ENCODE results near the gene CELF2. TPM values are rescaled to one million over a fixed set of nuclear protein-coding genes. Genes with fewer than 3 reads are reported as not detected.
A peak's percentile ranks its signal among the peaks of the same experiment; 100 is the strongest.

Gene CELF2
- polyA plus RNA-seq, 1 donor from 2014 or later: 55.5 TPM

DNA sequence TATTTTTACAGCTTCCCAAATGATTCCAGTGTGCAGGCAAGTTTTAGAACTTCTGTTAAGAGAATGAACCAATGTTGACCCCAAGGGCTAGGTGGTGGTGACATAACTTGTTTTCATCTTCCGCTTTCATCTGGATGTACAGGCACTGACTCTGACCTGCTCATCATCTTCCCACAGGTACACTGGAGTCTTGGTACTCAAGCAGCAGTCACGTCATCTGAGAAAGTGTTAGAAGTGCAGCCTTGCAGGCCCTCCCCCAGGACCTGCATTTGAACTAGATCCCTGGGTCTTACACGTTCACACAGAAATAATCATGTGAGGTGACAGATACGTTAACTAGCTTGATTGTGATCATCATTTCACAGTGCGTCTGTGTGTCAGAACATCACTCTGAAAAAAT, 212.2 kb downstream of the CELF2 start:
- peaks cover 3% of the 10 kb centered on the region for H3F3A ChIP-seq (ENCODE audit: insufficient read depth, low read length, poor library complexity, severe bottlenecking)
- peak overlapping the region; percentile 65 for H3K27ac ChIP-seq (ENCODE audit: low read length)
- no peaks in the 10 kb centered on the region for H3K9me3 ChIP-seq (ENCODE audit: low read length)
- peaks cover 3% of the 10 kb centered on the region for H3K36me3 ChIP-seq (ENCODE audit: insufficient read depth, low read length)
- TF ChIP-seq TAF1 (IDR thresholded peaks at IDR 0.05; ENCODE audit: low read depth) (no peak), MXI1 (conservative IDR thresholded peaks at IDR 0.05; ENCODE audit: poor library complexity, severe bottlenecking) (no peak), EZH2 (IDR thresholded peaks at IDR 0.05; ENCODE audit: borderline replicate concordance, insufficient read depth, low read length, poor library complexity, severe bottlenecking) (no peak)
- no peaks in the 10 kb centered on the region for H3K9me2 ChIP-seq (ENCODE audit: insufficient read depth, low read length)
- no peaks in the 10 kb centered on the region for H3K27me3 ChIP-seq (ENCODE audit: insufficient read depth, low read depth, low read length)
- H3K9ac ChIP-seq (ENCODE audit: low read length): no peak overlapping the region
- H3K79me2 ChIP-seq (replicated peaks; ENCODE audit: insufficient read depth, low read length): peaks cover 3% of the 10 kb centered on the region
- peak overlapping the region; percentile 55 for H3K4me3 ChIP-seq (ENCODE audit: low read length)
- no peak overlapping the region for H3K4me2 ChIP-seq (ENCODE audit: low read length)
- no peak overlapping the region for H2AFZ ChIP-seq (ENCODE audit: low read depth, low read length)
- no peaks in the 10 kb centered on the region for H4K20me1 ChIP-seq (ENCODE audit: insufficient read depth)

DNA sequence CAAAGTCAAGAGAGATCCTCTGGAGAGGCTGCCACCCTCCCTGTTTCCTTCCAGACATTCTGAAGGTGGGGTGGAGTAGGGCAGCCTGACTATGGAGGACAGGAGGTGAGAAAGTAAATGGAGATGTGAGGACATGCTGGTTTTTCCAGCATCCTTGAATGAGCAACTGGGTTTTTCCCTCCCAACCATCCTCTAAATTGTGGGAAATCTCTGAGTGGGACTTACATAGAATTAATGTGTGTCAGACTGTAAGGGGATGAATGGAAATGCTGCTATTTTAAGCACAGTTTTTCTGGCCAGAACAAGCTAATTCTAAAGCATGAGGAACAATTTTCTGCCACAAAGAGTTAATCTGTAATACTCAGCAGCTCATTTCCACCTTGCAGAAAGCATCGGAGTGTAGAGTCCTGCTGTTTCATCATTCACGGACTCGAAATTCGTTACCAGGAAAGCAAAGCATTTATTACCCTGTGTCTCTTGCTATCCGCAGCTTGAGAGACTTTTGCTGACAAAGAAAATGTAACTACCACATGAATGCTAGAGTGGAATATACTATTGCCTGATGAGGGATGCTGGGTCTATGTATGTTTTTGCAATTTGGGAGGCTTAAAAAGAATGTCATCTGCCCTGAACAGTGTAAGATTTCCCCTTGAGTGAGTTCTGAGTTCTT, 213.0 kb downstream of the CELF2 start:
- peaks cover 3% of the 10 kb centered on the region for H3F3A ChIP-seq (ENCODE audit: insufficient read depth, low read length, poor library complexity, severe bottlenecking)
- H3K9me2 ChIP-seq (ENCODE audit: insufficient read depth, low read length): no peaks in the 10 kb centered on the region
- H2AFZ ChIP-seq (ENCODE audit: low read depth, low read length): no peak overlapping the region
- peak overlapping the region; percentile 44 for H3K9ac ChIP-seq (ENCODE audit: low read length)
- TF ChIP-seq RAD21 (conservative IDR thresholded peaks at IDR 0.05) (peak; percentile 32), SMC3 (conservative IDR thresholded peaks at IDR 0.05; ENCODE audit: poor library complexity) (peak; percentile 29), POLR2AphosphoS5 (IDR thresholded peaks at IDR 0.05) (peak; percentile 66)
- TF ChIP-seq, protein P1, sequence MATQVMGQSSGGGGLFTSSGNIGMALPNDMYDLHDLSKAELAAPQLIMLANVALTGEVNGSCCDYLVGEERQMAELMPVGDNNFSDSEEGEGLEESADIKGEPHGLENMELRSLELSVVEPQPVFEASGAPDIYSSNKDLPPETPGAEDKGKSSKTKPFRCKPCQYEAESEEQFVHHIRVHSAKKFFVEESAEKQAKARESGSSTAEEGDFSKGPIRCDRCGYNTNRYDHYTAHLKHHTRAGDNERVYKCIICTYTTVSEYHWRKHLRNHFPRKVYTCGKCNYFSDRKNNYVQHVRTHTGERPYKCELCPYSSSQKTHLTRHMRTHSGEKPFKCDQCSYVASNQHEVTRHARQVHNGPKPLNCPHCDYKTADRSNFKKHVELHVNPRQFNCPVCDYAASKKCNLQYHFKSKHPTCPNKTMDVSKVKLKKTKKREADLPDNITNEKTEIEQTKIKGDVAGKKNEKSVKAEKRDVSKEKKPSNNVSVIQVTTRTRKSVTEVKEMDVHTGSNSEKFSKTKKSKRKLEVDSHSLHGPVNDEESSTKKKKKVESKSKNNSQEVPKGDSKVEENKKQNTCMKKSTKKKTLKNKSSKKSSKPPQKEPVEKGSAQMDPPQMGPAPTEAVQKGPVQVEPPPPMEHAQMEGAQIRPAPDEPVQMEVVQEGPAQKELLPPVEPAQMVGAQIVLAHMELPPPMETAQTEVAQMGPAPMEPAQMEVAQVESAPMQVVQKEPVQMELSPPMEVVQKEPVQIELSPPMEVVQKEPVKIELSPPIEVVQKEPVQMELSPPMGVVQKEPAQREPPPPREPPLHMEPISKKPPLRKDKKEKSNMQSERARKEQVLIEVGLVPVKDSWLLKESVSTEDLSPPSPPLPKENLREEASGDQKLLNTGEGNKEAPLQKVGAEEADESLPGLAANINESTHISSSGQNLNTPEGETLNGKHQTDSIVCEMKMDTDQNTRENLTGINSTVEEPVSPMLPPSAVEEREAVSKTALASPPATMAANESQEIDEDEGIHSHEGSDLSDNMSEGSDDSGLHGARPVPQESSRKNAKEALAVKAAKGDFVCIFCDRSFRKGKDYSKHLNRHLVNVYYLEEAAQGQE (IDR thresholded peaks at IDR 0.05; ENCODE audit: borderline replicate concordance): peak; percentile 83
- TF ChIP-seq, protein P2, sequence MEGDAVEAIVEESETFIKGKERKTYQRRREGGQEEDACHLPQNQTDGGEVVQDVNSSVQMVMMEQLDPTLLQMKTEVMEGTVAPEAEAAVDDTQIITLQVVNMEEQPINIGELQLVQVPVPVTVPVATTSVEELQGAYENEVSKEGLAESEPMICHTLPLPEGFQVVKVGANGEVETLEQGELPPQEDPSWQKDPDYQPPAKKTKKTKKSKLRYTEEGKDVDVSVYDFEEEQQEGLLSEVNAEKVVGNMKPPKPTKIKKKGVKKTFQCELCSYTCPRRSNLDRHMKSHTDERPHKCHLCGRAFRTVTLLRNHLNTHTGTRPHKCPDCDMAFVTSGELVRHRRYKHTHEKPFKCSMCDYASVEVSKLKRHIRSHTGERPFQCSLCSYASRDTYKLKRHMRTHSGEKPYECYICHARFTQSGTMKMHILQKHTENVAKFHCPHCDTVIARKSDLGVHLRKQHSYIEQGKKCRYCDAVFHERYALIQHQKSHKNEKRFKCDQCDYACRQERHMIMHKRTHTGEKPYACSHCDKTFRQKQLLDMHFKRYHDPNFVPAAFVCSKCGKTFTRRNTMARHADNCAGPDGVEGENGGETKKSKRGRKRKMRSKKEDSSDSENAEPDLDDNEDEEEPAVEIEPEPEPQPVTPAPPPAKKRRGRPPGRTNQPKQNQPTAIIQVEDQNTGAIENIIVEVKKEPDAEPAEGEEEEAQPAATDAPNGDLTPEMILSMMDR (IDR thresholded peaks at IDR 0.05; ENCODE audit: poor library complexity, severe bottlenecking): no peak
- no peaks in the 10 kb centered on the region for H3K27me3 ChIP-seq (ENCODE audit: insufficient read depth, low read depth, low read length)
- peak overlapping the region; percentile 43 for H3K4me2 ChIP-seq (ENCODE audit: low read length)
- peak overlapping the region; percentile 55 for H3K4me3 ChIP-seq (ENCODE audit: low read length)
- no peaks in the 10 kb centered on the region for H4K20me1 ChIP-seq (ENCODE audit: insufficient read depth)
- H3K9me3 ChIP-seq (ENCODE audit: low read length): no peaks in the 10 kb centered on the region
- H3K36me3 ChIP-seq (ENCODE audit: insufficient read depth, low read length): peaks cover 3% of the 10 kb centered on the region
- H3K27ac ChIP-seq (ENCODE audit: low read length): peak overlapping the region; percentile 65
- peaks cover 3% of the 10 kb centered on the region for H3K79me2 ChIP-seq (replicated peaks; ENCODE audit: insufficient read depth, low read length)

DNA sequence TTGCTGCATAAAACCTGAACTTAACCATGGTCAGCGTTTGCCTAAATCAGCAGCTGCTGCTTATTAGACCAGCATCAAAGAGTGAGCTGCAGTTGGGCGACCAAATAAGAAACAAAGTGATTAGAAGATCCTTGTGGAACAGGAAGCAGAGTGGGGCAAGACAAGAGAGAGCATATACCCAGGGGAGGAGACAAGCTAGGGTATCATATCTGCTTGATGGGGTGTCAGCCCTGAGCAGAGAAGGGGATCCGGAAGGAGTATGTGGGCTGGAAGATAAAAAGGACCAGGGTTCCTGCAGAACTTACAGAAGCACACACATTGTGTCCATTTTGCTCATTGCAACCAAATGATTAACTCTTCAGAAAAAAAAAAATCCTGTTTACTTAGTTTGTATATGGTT, 213.6 kb downstream of the CELF2 start:
- H2AFZ ChIP-seq (ENCODE audit: low read depth, low read length): no peak overlapping the region
- peak overlapping the region; percentile 65 for H3K27ac ChIP-seq (ENCODE audit: low read length)
- H4K20me1 ChIP-seq (ENCODE audit: insufficient read depth): no peaks in the 10 kb centered on the region
- H3K27me3 ChIP-seq (ENCODE audit: insufficient read depth, low read depth, low read length): no peaks in the 10 kb centered on the region
- H3K9me3 ChIP-seq (ENCODE audit: low read length): no peaks in the 10 kb centered on the region
- TF ChIP-seq EP300 (conservative IDR thresholded peaks at IDR 0.05; ENCODE audit: poor library complexity, severe bottlenecking): no peak
- TF ChIP-seq RAD21 (conservative IDR thresholded peaks at IDR 0.05): no peak
- no peak for TF ChIP-seq TAF1 (IDR thresholded peaks at IDR 0.05; ENCODE audit: low read depth)
- TF ChIP-seq EZH2 (IDR thresholded peaks at IDR 0.05; ENCODE audit: borderline replicate concordance, insufficient read depth, low read length, poor library complexity, severe bottlenecking): no peak
- TF ChIP-seq MXI1 (conservative IDR thresholded peaks at IDR 0.05; ENCODE audit: poor library complexity, severe bottlenecking): no peak
- no peak for TF ChIP-seq POLR2AphosphoS5 (IDR thresholded peaks at IDR 0.05)
- TF ChIP-seq, protein P2 (IDR thresholded peaks at IDR 0.05; ENCODE audit: poor library complexity, severe bottlenecking): no peak
- TF ChIP-seq SMC3 (conservative IDR thresholded peaks at IDR 0.05; ENCODE audit: poor library complexity): no peak
- TF ChIP-seq, protein P1 (IDR thresholded peaks at IDR 0.05; ENCODE audit: borderline replicate concordance): no peak
- peaks cover 3% of the 10 kb centered on the region for H3F3A ChIP-seq (ENCODE audit: insufficient read depth, low read length, poor library complexity, severe bottlenecking)
- peaks cover 3% of the 10 kb centered on the region for H3K36me3 ChIP-seq (ENCODE audit: insufficient read depth, low read length)
- no peaks in the 10 kb centered on the region for H3K9me2 ChIP-seq (ENCODE audit: insufficient read depth, low read length)
- H3K9ac ChIP-seq (ENCODE audit: low read length): peak overlapping the region; percentile 44
- peak overlapping the region; percentile 55 for H3K4me3 ChIP-seq (ENCODE audit: low read length)
- peak overlapping the region; percentile 43 for H3K4me2 ChIP-seq (ENCODE audit: low read length)
- peaks cover 3% of the 10 kb centered on the region for H3K79me2 ChIP-seq (replicated peaks; ENCODE audit: insufficient read depth, low read length)
